ENCODE data around the gene VPS33A.

DNA sequence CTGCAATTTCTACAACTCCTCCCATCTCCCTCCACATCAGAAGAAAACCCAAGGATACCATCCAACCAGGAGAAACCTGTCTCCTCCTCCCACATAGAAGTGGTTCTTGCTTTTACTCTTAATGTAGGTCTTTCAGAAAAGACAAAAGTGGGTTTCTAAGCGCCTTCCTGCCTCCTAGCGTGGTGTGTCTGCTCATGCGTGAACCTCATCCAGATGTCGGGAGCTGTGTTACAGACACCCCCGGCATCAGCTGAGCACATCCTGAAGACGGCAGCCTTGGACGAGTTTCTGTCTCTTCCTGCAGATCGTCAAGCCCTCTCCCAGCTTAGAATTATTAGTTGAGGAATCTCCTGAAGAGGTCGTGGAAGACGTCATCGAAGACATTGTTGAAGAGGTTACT lies 73.9 kb downstream of the VPS33A start:
- TF ChIP-seq, protein P1, sequence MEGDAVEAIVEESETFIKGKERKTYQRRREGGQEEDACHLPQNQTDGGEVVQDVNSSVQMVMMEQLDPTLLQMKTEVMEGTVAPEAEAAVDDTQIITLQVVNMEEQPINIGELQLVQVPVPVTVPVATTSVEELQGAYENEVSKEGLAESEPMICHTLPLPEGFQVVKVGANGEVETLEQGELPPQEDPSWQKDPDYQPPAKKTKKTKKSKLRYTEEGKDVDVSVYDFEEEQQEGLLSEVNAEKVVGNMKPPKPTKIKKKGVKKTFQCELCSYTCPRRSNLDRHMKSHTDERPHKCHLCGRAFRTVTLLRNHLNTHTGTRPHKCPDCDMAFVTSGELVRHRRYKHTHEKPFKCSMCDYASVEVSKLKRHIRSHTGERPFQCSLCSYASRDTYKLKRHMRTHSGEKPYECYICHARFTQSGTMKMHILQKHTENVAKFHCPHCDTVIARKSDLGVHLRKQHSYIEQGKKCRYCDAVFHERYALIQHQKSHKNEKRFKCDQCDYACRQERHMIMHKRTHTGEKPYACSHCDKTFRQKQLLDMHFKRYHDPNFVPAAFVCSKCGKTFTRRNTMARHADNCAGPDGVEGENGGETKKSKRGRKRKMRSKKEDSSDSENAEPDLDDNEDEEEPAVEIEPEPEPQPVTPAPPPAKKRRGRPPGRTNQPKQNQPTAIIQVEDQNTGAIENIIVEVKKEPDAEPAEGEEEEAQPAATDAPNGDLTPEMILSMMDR (optimal IDR thresholded peaks at IDR 0.05 in 1 of 3, IDR thresholded peaks at IDR 0.05 in 1 of 3, conservative IDR thresholded peaks at IDR 0.05 in 1 of 3; ENCODE audit: extremely low read depth in 1 of 3, insufficient read depth in 2 of 3, low read length in 3 of 3): no peak
- no peak for TF ChIP-seq EZH2 (IDR thresholded peaks at IDR 0.05; ENCODE audit: low read length)

Measured in keratinocyte (primary cell).